Neural crest cell (in vitro differentiated cells): ENCODE results near the gene OR5D14. TPM values are rescaled to one million over a fixed set of nuclear protein-coding genes. Genes with fewer than 3 reads are reported as not detected.

ENCODE experiments used
- DNase-seq: peaks from one replicate; pipeline ENCODE4 v3.0.0; 2021; ENCODE audit warnings: low read depth, mixed read lengths, low spot score
- H3K27ac Mint-ChIP-seq: one replicate; pipeline ENCODE4 v1.8.0; 2021; ENCODE audit warnings: mild to moderate bottlenecking, mixed read lengths; ENCODE audit not compliant: unreplicated experiment
- H3K27me3 Mint-ChIP-seq: 2 replicates; pipeline ENCODE4 v1.8.0; 2021; ENCODE audit warnings: low read depth, mild to moderate bottlenecking, mixed read lengths
- H3K36me3 Mint-ChIP-seq: 2 replicates; pipeline ENCODE4 v1.8.0; 2021; ENCODE audit warnings: low read depth, mild to moderate bottlenecking, mixed read lengths
- H3K4me1 Mint-ChIP-seq: 2 replicates; pipeline ENCODE4 v1.8.0; 2021; ENCODE audit warnings: mixed read lengths
- H3K4me3 Mint-ChIP-seq: one replicate; pipeline ENCODE4 v1.8.0; 2021; ENCODE audit warnings: mild to moderate bottlenecking, mixed read lengths
- H3K9me3 Mint-ChIP-seq: 2 replicates; pipeline ENCODE4 v1.8.0; 2021; ENCODE audit warnings: mixed read lengths
- total RNA-seq: library from RNA; stranded (reverse); gene quantifications from 2 replicates; pipeline ENCODE4 v1.2.1, GENCODE V29; 2021
- TF ChIP-seq, protein P1 (sequence below): fragments of 200-600 bp; sonication (generic); conservative IDR thresholded peaks from 2 replicates; pipeline ENCODE4 v1.5.0; 2021; ENCODE audit warnings: antibody characterized with exemption, mild to moderate bottlenecking

The OR5D14 gene
- total RNA-seq, 1 donor from 2014 or later = not detected

DNA sequence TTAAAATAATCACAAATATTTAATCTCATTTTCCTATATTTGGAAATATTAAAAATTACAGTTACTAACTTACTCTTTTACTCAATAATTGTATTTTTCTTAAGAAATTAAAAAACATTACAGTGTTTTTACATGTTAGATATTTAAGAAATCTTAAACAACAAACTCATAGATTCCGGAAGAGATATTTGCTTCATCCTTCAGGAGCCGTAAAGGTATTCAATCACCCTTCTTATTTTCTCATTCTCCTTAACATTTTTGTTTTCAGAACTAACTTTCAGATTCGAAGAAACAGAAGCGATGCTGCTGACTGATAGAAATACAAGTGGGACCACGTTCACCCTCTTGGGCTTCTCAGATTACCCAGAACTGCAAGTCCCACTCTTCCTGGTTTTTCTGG lies 24.0 kb downstream of the OR5D14 start, which contains the start of gene OR5D18:
TSS of gene OR5D18 (plus strand) at position 301 of the 400 bp plus-strand sequence. CDS start at position 301, 0 bp downstream.
- H3K36me3 Mint-ChIP-seq = peaks cover 10% of the 10 kb centered on the region
- DNase-seq = no peak
- TF ChIP-seq, protein P1, sequence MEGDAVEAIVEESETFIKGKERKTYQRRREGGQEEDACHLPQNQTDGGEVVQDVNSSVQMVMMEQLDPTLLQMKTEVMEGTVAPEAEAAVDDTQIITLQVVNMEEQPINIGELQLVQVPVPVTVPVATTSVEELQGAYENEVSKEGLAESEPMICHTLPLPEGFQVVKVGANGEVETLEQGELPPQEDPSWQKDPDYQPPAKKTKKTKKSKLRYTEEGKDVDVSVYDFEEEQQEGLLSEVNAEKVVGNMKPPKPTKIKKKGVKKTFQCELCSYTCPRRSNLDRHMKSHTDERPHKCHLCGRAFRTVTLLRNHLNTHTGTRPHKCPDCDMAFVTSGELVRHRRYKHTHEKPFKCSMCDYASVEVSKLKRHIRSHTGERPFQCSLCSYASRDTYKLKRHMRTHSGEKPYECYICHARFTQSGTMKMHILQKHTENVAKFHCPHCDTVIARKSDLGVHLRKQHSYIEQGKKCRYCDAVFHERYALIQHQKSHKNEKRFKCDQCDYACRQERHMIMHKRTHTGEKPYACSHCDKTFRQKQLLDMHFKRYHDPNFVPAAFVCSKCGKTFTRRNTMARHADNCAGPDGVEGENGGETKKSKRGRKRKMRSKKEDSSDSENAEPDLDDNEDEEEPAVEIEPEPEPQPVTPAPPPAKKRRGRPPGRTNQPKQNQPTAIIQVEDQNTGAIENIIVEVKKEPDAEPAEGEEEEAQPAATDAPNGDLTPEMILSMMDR = no peak

DNA sequence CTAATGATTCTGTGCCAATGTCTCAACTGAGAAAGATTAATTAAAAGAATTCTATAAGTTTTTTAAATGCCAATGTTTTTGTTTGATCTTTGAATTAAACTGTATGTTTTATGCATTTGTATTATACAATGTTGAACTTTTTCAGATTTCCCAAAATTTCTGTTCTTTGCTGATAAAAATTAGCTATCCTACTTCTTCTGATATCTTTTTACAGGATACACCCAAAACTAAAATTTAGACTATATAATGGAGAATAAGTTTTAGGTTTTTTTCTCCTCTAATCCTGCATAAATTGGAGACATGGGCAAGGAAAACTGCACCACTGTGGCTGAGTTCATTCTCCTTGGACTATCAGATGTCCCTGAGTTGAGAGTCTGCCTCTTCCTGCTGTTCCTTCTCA lies 31.6 kb downstream of the OR5D14 start, which contains the start of gene OR5L2:
TSS of gene OR5L2 (plus strand) at position 301 of the 400 bp plus-strand sequence. CDS start at position 301, 0 bp downstream.
- TF ChIP-seq, protein P1 = no peak
- H3K27ac Mint-ChIP-seq = no peak within 1 kb of the TSS
- H3K36me3 Mint-ChIP-seq = no peaks in the 10 kb centered on the region
- peaks cover 12% of the 10 kb centered on the region for H3K9me3 Mint-ChIP-seq
- no peak for DNase-seq
- no peaks in the 10 kb centered on the region for H3K27me3 Mint-ChIP-seq
- H3K4me1 Mint-ChIP-seq = no peaks in the 10 kb centered on the region
- H3K4me3 Mint-ChIP-seq = no peak within 1 kb of the TSS

More for the DNA sequence above, 24.0 kb downstream of the OR5D14 start, which contains the start of gene OR5D18:
- no peak within 1 kb of the TSS for H3K27ac Mint-ChIP-seq
- H3K4me3 Mint-ChIP-seq = no peak within 1 kb of the TSS
- peaks cover 32% of the 10 kb centered on the region for H3K9me3 Mint-ChIP-seq
- no peaks in the 10 kb centered on the region for H3K27me3 Mint-ChIP-seq
- H3K4me1 Mint-ChIP-seq = no peaks in the 10 kb centered on the region

DNA sequence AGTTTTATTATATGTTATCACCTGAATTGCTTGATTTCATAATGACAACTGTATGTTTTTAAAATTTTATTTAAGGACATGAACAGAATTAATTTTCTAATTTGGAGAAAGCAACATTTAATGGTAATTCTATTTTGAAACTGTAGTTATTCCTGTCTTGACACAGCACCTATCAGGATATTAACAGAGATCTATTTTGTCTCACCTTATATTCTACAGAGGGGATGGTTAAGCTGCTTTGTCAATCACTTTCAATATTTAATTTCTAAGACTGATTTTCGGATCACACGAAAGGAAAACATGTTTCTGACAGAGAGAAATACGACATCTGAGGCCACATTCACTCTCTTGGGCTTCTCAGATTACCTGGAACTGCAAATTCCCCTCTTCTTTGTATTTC lies 43.1 kb downstream of the OR5D14 start, which contains the start of gene OR5D16:
TSS of gene OR5D16 (plus strand) at position 301 of the 400 bp plus-strand sequence. CDS start at position 301, 0 bp downstream.
- H3K4me3 Mint-ChIP-seq = no peak within 1 kb of the TSS
- TF ChIP-seq, protein P1 = no peak
- peaks cover 2% of the 10 kb centered on the region for H3K36me3 Mint-ChIP-seq
- no peak for DNase-seq
- H3K4me1 Mint-ChIP-seq = no peaks in the 10 kb centered on the region
- no peaks in the 10 kb centered on the region for H3K27me3 Mint-ChIP-seq
- peaks cover 10% of the 10 kb centered on the region for H3K9me3 Mint-ChIP-seq
- H3K27ac Mint-ChIP-seq = no peak within 1 kb of the TSS

Other genes starting within 250 kb of the OR5D14 start
- not detected in 2 replicates for gene OR4C15, start 241.1 kb upstream of the OR5D14 start, total RNA-seq
- gene OR4C16, start 223.4 kb upstream of the OR5D14 start, total RNA-seq = not detected in 2 replicates
- gene OR4C11, start 187.9 kb upstream of the OR5D14 start, total RNA-seq = not detected in 2 replicates
- not detected in 2 replicates for gene OR4P4, start 160.4 kb upstream of the OR5D14 start, total RNA-seq
- not detected in 2 replicates for gene OR4S2, start 147.2 kb upstream of the OR5D14 start, total RNA-seq
- not detected in 2 replicates for gene OR4C6, start 133.4 kb upstream of the OR5D14 start, total RNA-seq
- not detected in 2 replicates for gene OR5D13, start 22.1 kb upstream of the OR5D14 start, total RNA-seq
- gene OR5L1, start 15.8 kb downstream of the OR5D14 start, total RNA-seq = not detected in 2 replicates
- gene OR5D18, start 24.1 kb downstream of the OR5D14 start, total RNA-seq = not detected in 2 replicates
- gene OR5L2, start 31.7 kb downstream of the OR5D14 start, total RNA-seq = not detected in 2 replicates
- not detected in 2 replicates for gene OR5D16, start 43.2 kb downstream of the OR5D14 start, total RNA-seq
- gene TRIM51, start 87.7 kb downstream of the OR5D14 start, total RNA-seq = not detected in 2 replicates
- gene OR5W2, start 119.0 kb downstream of the OR5D14 start, total RNA-seq = not detected in 2 replicates
- not detected in 2 replicates for gene OR5I1, start 140.8 kb downstream of the OR5D14 start, total RNA-seq
- 0.09 TPM in 1 of 2 replicates, not detected in the other for gene OR10AG1, start 174.4 kb downstream of the OR5D14 start, total RNA-seq
- gene OR5F1, start 199.1 kb downstream of the OR5D14 start, total RNA-seq = not detected in 2 replicates
- gene OR5AS1, start 232.1 kb downstream of the OR5D14 start, total RNA-seq = not detected in 2 replicates